HEK293 (cell line): ENCODE data around the gene DAND5.

Experiments
- FEZF1 ChIP-seq: fragments of 450-650 bp; formaldehyde crosslinking; IDR thresholded peaks from 2 replicates; pipeline ENCODE4 v1.5.1; 2016; ENCODE audit warnings: missing biosample characterization, missing genetic modification characterization
- HOXD13 ChIP-seq: sonication (generic); formaldehyde crosslinking; IDR thresholded peaks from 2 replicates; pipeline ENCODE4 v1.8.0; 2022; ENCODE audit warnings: missing genetic modification reagents, borderline replicate concordance
- KLF16 ChIP-seq: fragments of 450-650 bp; formaldehyde crosslinking; IDR thresholded peaks from 2 replicates; pipeline ENCODE4 v1.5.1; 2017; ENCODE audit warnings: missing biosample characterization, missing genetic modification characterization
- MZF1 ChIP-seq: fragments of 450-650 bp; formaldehyde crosslinking; IDR thresholded peaks from 2 replicates; pipeline ENCODE4 v1.5.1; 2017; ENCODE audit warnings: missing biosample characterization, missing genetic modification characterization, borderline replicate concordance
- OSR2 ChIP-seq: fragments of 450-650 bp; formaldehyde crosslinking; IDR thresholded peaks from 2 replicates; pipeline ENCODE4 v1.5.1; 2016; ENCODE audit warnings: missing biosample characterization, missing genetic modification characterization
- TCF7L2 ChIP-seq: IDR thresholded peaks from 2 replicates; pipeline ENCODE4 v1.6.1; 2011; ENCODE audit warnings: low read depth, mild to moderate bottlenecking, inconsistent platforms, low read length, moderate library complexity, borderline replicate concordance
- ZBTB17 ChIP-seq: fragments of 450-650 bp; formaldehyde crosslinking; IDR thresholded peaks from 2 replicates; pipeline ENCODE4 v1.5.1; 2016; ENCODE audit warnings: missing biosample characterization, missing genetic modification characterization
- ZFHX2 ChIP-seq: fragments of 450-650 bp; formaldehyde crosslinking; conservative IDR thresholded peaks from 2 replicates; pipeline ENCODE4 v1.5.1; 2016; ENCODE audit warnings: missing biosample characterization, missing genetic modification characterization
- ZFP37 ChIP-seq: fragments of 450-650 bp; formaldehyde crosslinking; IDR thresholded peaks from 2 replicates; pipeline ENCODE4 v1.5.1; 2016; ENCODE audit warnings: missing biosample characterization, missing genetic modification characterization
- ZFP41 ChIP-seq: fragments of 450-650 bp; formaldehyde crosslinking; IDR thresholded peaks from 2 replicates; pipeline ENCODE4 v1.5.1; 2016; ENCODE audit warnings: missing biosample characterization, missing genetic modification characterization, borderline replicate concordance
- ZNF10 ChIP-seq: fragments of 450-650 bp; formaldehyde crosslinking; IDR thresholded peaks from 2 replicates; pipeline ENCODE4 v1.5.1; 2017; ENCODE audit warnings: missing biosample characterization, missing genetic modification characterization
- ZNF16 ChIP-seq: fragments of 450-650 bp; formaldehyde crosslinking; IDR thresholded peaks from 2 replicates; pipeline ENCODE4 v1.5.1; 2016; ENCODE audit warnings: low read depth, missing biosample characterization, missing genetic modification characterization
- ZNF223 ChIP-seq: fragments of 450-650 bp; formaldehyde crosslinking; IDR thresholded peaks from 2 replicates; pipeline ENCODE4 v1.5.1; 2016; ENCODE audit warnings: missing biosample characterization, missing genetic modification characterization
- ZNF248 ChIP-seq: fragments of 450-650 bp; formaldehyde crosslinking; IDR thresholded peaks from 2 replicates; pipeline ENCODE4 v1.5.1; 2017; ENCODE audit warnings: missing biosample characterization, missing genetic modification characterization
- ZNF292 ChIP-seq: fragments of 450-650 bp; formaldehyde crosslinking; IDR thresholded peaks from 2 replicates; pipeline ENCODE4 v1.5.1; 2016; ENCODE audit warnings: low read depth, missing biosample characterization, missing genetic modification characterization, borderline replicate concordance
- ZNF366 ChIP-seq: fragments of 450-650 bp; formaldehyde crosslinking; conservative IDR thresholded peaks from 2 replicates; pipeline ENCODE4 v1.5.1; 2016; ENCODE audit warnings: missing biosample characterization, missing genetic modification characterization
- ZNF473 ChIP-seq: fragments of 450-650 bp; formaldehyde crosslinking; IDR thresholded peaks from 2 replicates; pipeline ENCODE4 v1.5.1; 2017; ENCODE audit warnings: missing biosample characterization, missing genetic modification characterization
- ZNF596 ChIP-seq: fragments of 450-650 bp; IDR thresholded peaks from 2 replicates; pipeline ENCODE4 v1.5.0; 2018; ENCODE audit warnings: missing biosample characterization, mild to moderate bottlenecking, missing genetic modification characterization, moderate library complexity
- ZNF670 ChIP-seq: fragments of 450-650 bp; formaldehyde crosslinking; IDR thresholded peaks from 2 replicates; pipeline ENCODE4 v1.5.1; 2016; ENCODE audit warnings: missing biosample characterization, missing genetic modification characterization, low read depth
- ZNF747 ChIP-seq: fragments of 450-650 bp; formaldehyde crosslinking; IDR thresholded peaks from 2 replicates; pipeline ENCODE4 v1.5.1; 2016; ENCODE audit warnings: missing biosample characterization, missing genetic modification characterization
- ZNF792 ChIP-seq: fragments of 450-650 bp; formaldehyde crosslinking; IDR thresholded peaks from 2 replicates; pipeline ENCODE4 v1.5.1; 2016; ENCODE audit warnings: missing biosample characterization, missing genetic modification characterization
- ZSCAN23 ChIP-seq: fragments of 450-650 bp; formaldehyde crosslinking; IDR thresholded peaks from 2 replicates; pipeline ENCODE4 v1.5.1; 2016; ENCODE audit warnings: missing biosample characterization, missing genetic modification characterization
- TF ChIP-seq, protein P1 (sequence below): fragments of 450-650 bp; formaldehyde crosslinking; IDR thresholded peaks from 2 replicates; pipeline ENCODE4 v1.5.1; 2016; ENCODE audit warnings: missing biosample characterization, missing genetic modification characterization, low read depth
- TF ChIP-seq, protein P2 (sequence below): fragments of 450-650 bp; formaldehyde crosslinking; IDR thresholded peaks from 2 replicates; pipeline ENCODE4 v1.5.1; 2016; ENCODE audit warnings: missing biosample characterization, missing genetic modification characterization
- TF ChIP-seq, protein P3 (sequence below): fragments of 450-650 bp; formaldehyde crosslinking; IDR thresholded peaks from 2 replicates; pipeline ENCODE4 v1.5.1; 2016; ENCODE audit warnings: missing biosample characterization, missing genetic modification characterization
- TF ChIP-seq, protein P4 (sequence below): fragments of 450-650 bp; formaldehyde crosslinking; IDR thresholded peaks from 2 replicates; pipeline ENCODE4 v1.5.1; 2016; ENCODE audit warnings: missing biosample characterization, missing genetic modification characterization
- TF ChIP-seq, protein P5 (sequence below): fragments of 450-650 bp; formaldehyde crosslinking; IDR thresholded peaks from 2 replicates; pipeline ENCODE4 v1.5.1; 2017; ENCODE audit warnings: missing biosample characterization, mild to moderate bottlenecking, missing genetic modification characterization, moderate library complexity
- TF ChIP-seq, protein P6 (sequence below): fragments of 450-650 bp; formaldehyde crosslinking; IDR thresholded peaks from 2 replicates; pipeline ENCODE4 v1.5.1; 2016; ENCODE audit warnings: missing biosample characterization, missing genetic modification characterization
- TF ChIP-seq, protein P7 (sequence below): fragments of 450-650 bp; formaldehyde crosslinking; conservative IDR thresholded peaks from 2 replicates; pipeline ENCODE4 v1.5.1; 2016; ENCODE audit warnings: low read depth, missing biosample characterization, missing genetic modification characterization

DAND5 gene

DNA sequence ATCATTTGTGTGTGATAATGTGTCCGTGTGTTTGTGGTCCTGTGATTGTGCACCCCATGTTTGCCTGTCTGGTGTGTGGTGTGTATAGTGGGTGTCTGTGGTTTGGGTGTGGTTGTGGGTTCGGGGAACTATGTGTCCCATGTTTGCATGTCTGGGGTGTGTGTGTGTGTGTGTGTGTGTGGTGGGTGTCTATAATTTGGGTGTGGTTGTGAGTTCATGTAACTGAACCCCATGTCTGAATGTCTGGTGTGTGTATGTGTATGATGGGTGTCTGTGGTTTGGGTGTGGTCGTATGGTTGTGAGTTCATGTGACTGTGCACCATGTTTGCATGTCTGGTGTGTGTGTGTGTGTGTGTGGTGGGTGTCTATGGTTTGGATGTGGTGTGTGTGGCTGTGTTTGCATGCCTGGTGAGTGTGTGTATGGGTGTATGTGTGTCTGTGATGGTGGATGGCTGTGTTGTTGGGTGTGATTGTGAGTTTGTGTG, 14.8 kb downstream of the DAND5 start (continued):
- TF ChIP-seq ZNF792 (no peak), ZNF670 (no peak), TCF7L2 (no peak), ZFP41 (tag by site-specific recombination) (no peak), KLF16 (tag by site-specific recombination) (no peak), ZNF747 (tag by site-specific recombination) (0 out of 2 replicates have a peak, but pooled peaks have one; percentile 11), ZBTB17 (tag by site-specific recombination) (no peak), HOXD13 (CRISPR knock-in tag) (no peak), MZF1 (tag by site-specific recombination) (no peak), ZNF596 (tag by site-specific recombination) (no peak), ZNF223 (tag by site-specific recombination) (no peak), ZFP37 (tag by site-specific recombination) (no peak), ZNF16 (tag by site-specific recombination) (no peak), OSR2 (tag by site-specific recombination) (no peak), FEZF1 (tag by site-specific recombination) (no peak), ZNF366 (no peak), ZNF292 (tag by site-specific recombination) (no peak), ZSCAN23 (no peak; the same call in 1 of the 2 replicates), ZNF10 (tag by site-specific recombination) (no peak), ZNF248 (tag by site-specific recombination) (no peak), ZNF473 (tag by site-specific recombination) (0 out of 2 replicates have a peak, but pooled peaks have one; percentile 64), ZFHX2 (tag by site-specific recombination) (no peak)
- TF ChIP-seq, protein P1, sequence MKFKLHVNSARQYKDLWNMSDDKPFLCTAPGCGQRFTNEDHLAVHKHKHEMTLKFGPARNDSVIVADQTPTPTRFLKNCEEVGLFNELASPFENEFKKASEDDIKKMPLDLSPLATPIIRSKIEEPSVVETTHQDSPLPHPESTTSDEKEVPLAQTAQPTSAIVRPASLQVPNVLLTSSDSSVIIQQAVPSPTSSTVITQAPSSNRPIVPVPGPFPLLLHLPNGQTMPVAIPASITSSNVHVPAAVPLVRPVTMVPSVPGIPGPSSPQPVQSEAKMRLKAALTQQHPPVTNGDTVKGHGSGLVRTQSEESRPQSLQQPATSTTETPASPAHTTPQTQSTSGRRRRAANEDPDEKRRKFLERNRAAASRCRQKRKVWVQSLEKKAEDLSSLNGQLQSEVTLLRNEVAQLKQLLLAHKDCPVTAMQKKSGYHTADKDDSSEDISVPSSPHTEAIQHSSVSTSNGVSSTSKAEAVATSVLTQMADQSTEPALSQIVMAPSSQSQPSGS (tag by site-specific recombination) = no peak
- TF ChIP-seq, protein P2, sequence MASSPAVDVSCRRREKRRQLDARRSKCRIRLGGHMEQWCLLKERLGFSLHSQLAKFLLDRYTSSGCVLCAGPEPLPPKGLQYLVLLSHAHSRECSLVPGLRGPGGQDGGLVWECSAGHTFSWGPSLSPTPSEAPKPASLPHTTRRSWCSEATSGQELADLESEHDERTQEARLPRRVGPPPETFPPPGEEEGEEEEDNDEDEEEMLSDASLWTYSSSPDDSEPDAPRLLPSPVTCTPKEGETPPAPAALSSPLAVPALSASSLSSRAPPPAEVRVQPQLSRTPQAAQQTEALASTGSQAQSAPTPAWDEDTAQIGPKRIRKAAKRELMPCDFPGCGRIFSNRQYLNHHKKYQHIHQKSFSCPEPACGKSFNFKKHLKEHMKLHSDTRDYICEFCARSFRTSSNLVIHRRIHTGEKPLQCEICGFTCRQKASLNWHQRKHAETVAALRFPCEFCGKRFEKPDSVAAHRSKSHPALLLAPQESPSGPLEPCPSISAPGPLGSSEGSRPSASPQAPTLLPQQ (tag by site-specific recombination) = no peak
- TF ChIP-seq, protein P3, sequence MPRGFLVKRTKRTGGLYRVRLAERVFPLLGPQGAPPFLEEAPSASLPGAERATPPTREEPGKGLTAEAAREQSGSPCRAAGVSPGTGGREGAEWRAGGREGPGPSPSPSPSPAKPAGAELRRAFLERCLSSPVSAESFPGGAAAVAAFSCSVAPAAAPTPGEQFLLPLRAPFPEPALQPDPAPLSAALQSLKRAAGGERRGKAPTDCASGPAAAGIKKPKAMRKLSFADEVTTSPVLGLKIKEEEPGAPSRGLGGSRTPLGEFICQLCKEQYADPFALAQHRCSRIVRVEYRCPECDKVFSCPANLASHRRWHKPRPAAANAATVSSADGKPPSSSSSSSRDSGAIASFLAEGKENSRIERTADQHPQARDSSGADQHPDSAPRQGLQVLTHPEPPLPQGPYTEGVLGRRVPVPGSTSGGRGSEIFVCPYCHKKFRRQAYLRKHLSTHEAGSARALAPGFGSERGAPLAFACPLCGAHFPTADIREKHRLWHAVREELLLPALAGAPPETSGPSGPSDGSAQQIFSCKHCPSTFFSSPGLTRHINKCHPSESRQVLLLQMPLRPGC (tag by site-specific recombination) = no peak
- TF ChIP-seq, protein P4, sequence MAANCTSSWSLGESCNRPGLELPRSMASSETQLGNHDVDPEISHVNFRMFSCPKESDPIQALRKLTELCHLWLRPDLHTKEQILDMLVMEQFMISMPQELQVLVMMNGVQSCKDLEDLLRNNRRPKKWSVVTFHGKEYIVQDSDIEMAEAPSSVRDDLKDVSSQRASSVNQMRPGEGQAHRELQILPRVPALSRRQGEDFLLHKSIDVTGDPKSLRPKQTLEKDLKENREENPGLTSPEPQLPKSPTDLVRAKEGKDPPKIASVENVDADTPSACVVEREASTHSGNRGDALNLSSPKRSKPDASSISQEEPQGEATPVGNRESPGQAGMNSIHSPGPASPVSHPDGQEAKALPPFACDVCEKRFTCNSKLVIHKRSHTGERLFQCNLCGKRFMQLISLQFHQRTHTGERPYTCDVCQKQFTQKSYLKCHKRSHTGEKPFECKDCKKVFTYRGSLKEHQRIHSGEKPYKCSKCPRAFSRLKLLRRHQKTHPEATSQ (tag by site-specific recombination) = no peak
- TF ChIP-seq, protein P5, sequence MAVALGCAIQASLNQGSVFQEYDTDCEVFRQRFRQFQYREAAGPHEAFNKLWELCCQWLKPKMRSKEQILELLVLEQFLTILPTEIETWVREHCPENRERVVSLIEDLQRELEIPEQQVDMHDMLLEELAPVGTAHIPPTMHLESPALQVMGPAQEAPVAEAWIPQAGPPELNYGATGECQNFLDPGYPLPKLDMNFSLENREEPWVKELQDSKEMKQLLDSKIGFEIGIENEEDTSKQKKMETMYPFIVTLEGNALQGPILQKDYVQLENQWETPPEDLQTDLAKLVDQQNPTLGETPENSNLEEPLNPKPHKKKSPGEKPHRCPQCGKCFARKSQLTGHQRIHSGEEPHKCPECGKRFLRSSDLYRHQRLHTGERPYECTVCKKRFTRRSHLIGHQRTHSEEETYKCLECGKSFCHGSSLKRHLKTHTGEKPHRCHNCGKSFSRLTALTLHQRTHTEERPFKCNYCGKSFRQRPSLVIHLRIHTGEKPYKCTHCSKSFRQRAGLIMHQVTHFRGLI (tag by site-specific recombination) = no peak
- TF ChIP-seq, protein P6, sequence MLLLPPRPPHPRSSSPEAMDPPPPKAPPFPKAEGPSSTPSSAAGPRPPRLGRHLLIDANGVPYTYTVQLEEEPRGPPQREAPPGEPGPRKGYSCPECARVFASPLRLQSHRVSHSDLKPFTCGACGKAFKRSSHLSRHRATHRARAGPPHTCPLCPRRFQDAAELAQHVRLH (tag by site-specific recombination) = no peak
- TF ChIP-seq, protein P7, sequence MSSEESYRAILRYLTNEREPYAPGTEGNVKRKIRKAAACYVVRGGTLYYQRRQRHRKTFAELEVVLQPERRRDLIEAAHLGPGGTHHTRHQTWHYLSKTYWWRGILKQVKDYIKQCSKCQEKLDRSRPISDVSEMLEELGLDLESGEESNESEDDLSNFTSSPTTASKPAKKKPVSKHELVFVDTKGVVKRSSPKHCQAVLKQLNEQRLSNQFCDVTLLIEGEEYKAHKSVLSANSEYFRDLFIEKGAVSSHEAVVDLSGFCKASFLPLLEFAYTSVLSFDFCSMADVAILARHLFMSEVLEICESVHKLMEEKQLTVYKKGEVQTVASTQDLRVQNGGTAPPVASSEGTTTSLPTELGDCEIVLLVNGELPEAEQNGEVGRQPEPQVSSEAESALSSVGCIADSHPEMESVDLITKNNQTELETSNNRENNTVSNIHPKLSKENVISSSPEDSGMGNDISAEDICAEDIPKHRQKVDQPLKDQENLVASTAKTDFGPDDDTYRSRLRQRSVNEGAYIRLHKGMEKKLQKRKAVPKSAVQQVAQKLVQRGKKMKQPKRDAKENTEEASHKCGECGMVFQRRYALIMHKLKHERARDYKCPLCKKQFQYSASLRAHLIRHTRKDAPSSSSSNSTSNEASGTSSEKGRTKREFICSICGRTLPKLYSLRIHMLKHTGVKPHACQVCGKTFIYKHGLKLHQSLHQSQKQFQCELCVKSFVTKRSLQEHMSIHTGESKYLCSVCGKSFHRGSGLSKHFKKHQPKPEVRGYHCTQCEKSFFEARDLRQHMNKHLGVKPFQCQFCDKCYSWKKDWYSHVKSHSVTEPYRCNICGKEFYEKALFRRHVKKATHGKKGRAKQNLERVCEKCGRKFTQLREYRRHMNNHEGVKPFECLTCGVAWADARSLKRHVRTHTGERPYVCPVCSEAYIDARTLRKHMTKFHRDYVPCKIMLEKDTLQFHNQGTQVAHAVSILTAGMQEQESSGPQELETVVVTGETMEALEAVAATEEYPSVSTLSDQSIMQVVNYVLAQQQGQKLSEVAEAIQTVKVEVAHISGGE (tag by site-specific recombination) = no peak
